Mesenchymal stem cell (in vitro differentiated cells and primary cell): ENCODE data around the gene PCED1B.
"Not testable (repeated sequence)": the region's sequence is repeated elsewhere in the genome, so short reads cannot be mapped to it uniquely, and the experiment has no call there.

Experiments used
- DNase-seq: peaks from one replicate; pipeline ENCODE4 v3.0.0-alpha.2; 2013
- H2AFZ ChIP-seq: one replicate; pipeline ENCODE4 v1.6.1; 2013; ENCODE audit warnings: low read depth, mild to moderate bottlenecking, control low read depth, inconsistent platforms, low read length, moderate library complexity
- H2AK5ac ChIP-seq: 2 replicates; pipeline ENCODE4 v1.6.1; 2013; ENCODE audit warnings: low read length, moderate library complexity, mild to moderate bottlenecking, inconsistent platforms; ENCODE audit not compliant: severe bottlenecking
- H2BK120ac ChIP-seq: one replicate; pipeline ENCODE4 v1.6.1; 2013; ENCODE audit warnings: low read depth, mild to moderate bottlenecking, inconsistent platforms, low read length, moderate library complexity
- H2BK12ac ChIP-seq, 2 experiments: one replicate each; pipeline ENCODE4 v1.6.1; 2013; ENCODE audit warnings: inconsistent platforms in 2 of 2, low read length in 2 of 2, mild to moderate bottlenecking in 2 of 2, moderate library complexity in 2 of 2, control low read depth in 1 of 2
- H2BK15ac ChIP-seq: one replicate; pipeline ENCODE4 v1.6.1; 2013; ENCODE audit warnings: mild to moderate bottlenecking, low read depth, inconsistent platforms; ENCODE audit not compliant: poor library complexity, severe bottlenecking
- H2BK5ac ChIP-seq: 2 replicates; pipeline ENCODE4 v1.6.1; 2013; ENCODE audit warnings: low read depth, mild to moderate bottlenecking, low read length, control low read depth, inconsistent platforms; ENCODE audit not compliant: poor library complexity, severe bottlenecking
- H3K14ac ChIP-seq, 2 experiments: one replicate each; pipeline ENCODE4 v1.6.1; 2013; ENCODE audit warnings: inconsistent platforms in 2 of 2, low read length in 2 of 2, control low read depth in 1 of 2, mild to moderate bottlenecking in 1 of 2, moderate library complexity in 1 of 2
- H3K18ac ChIP-seq, 2 experiments: one replicate each; pipeline ENCODE4 v1.6.1; 2013; ENCODE audit warnings: inconsistent platforms in 2 of 2, low read length in 2 of 2, control low read depth in 1 of 2, low read depth in 1 of 2, mild to moderate bottlenecking in 1 of 2
- H3K23ac ChIP-seq, 2 experiments: one replicate each; pipeline ENCODE4 v1.6.1; 2013; ENCODE audit warnings: inconsistent platforms in 2 of 2, low read length in 2 of 2, mild to moderate bottlenecking in 2 of 2, moderate library complexity in 2 of 2, control low read depth in 1 of 2
- H3K27ac ChIP-seq: 2 replicates; pipeline ENCODE4 v1.5.1; 2013; ENCODE audit warnings: mild to moderate bottlenecking, moderate library complexity, low read length, control low read depth, inconsistent platforms; ENCODE audit not compliant: poor library complexity, severe bottlenecking
- H3K27me3 ChIP-seq, 2 experiments: 2 replicates each; pipeline versions ENCODE4 v1.6.1 to v1.7.0; 2013; ENCODE audit warnings: low read length in 2 of 2, mild to moderate bottlenecking in 2 of 2, moderate library complexity in 2 of 2, control low read depth in 1 of 2, inconsistent platforms in 1 of 2; ENCODE audit not compliant: control insufficient read depth in 1 of 2, insufficient read depth in 1 of 2
- H3K36me3 ChIP-seq, 2 experiments: 2 replicates each; pipeline versions ENCODE4 v1.6.1 to v1.7.0; 2013; ENCODE audit warnings: low read length in 2 of 2, control low read depth in 1 of 2, inconsistent platforms in 1 of 2, low read depth in 1 of 2, mild to moderate bottlenecking in 1 of 2; ENCODE audit not compliant: insufficient read depth in 2 of 2, control insufficient read depth in 1 of 2
- H3K4ac ChIP-seq, 2 experiments: one replicate each; pipeline ENCODE4 v1.6.1; 2013; ENCODE audit warnings: inconsistent platforms in 2 of 2, low read length in 2 of 2, mild to moderate bottlenecking in 2 of 2, moderate library complexity in 2 of 2, control low read depth in 1 of 2, low read depth in 1 of 2
- H3K4me1 ChIP-seq: 2 replicates; pipeline ENCODE4 v1.6.1; 2013; ENCODE audit warnings: low read depth, low read length, control low read depth; ENCODE audit not compliant: control insufficient read depth, insufficient read depth
- H3K4me2 ChIP-seq: 2 replicates; pipeline ENCODE4 v1.6.1; 2013; ENCODE audit warnings: low read length, mild to moderate bottlenecking, inconsistent platforms; ENCODE audit not compliant: poor library complexity, severe bottlenecking
- H3K4me3 ChIP-seq, 2 experiments: 2 replicates each; pipeline versions ENCODE4 v1.5.1 to v1.7.0; 2013; ENCODE audit warnings: low read length in 2 of 2, mild to moderate bottlenecking in 2 of 2, control low read depth in 1 of 2, low read depth in 1 of 2; ENCODE audit not compliant: insufficient read depth in 1 of 2
- H3K79me1 ChIP-seq: replicated peaks from 2 replicates; pipeline ENCODE4 v1.6.1; 2013; ENCODE audit warnings: mild to moderate bottlenecking, control low read depth, low read length, inconsistent platforms; ENCODE audit not compliant: poor library complexity, severe bottlenecking
- H3K9ac ChIP-seq: 2 replicates; pipeline ENCODE4 v1.7.0; 2013; ENCODE audit warnings: mild to moderate bottlenecking, low read length, moderate library complexity
- H3K9me3 ChIP-seq: 2 replicates; pipeline ENCODE4 v1.7.0; 2013; ENCODE audit warnings: mild to moderate bottlenecking, low read length; ENCODE audit not compliant: control insufficient read depth
- H4K8ac ChIP-seq: one replicate; pipeline ENCODE4 v1.6.1; 2013; ENCODE audit warnings: inconsistent platforms, mild to moderate bottlenecking, low read length, moderate library complexity
- H4K91ac ChIP-seq: one replicate; pipeline ENCODE4 v1.6.1; 2013; ENCODE audit warnings: mild to moderate bottlenecking, low read length, inconsistent platforms
- WGBS: methylation state at CpG from one replicate; pipeline ENCODE4 v1.1.7; 2013; ENCODE audit warnings: mixed read lengths; 5-methylcytosine and 5-hydroxymethylcytosine counted together

PCED1B gene

GRCh38 chr12:47055856-47056255, 23.6 kb upstream of the PCED1B start:
- not testable (repeated sequence) for H3K27ac ChIP-seq

GRCh38 chr12:47056944-47057343, 22.5 kb upstream of the PCED1B start:
- peaks cover 16% of the 10 kb centered on the region for H3K9me3 ChIP-seq
- H2AK5ac ChIP-seq, H2BK12ac ChIP-seq, H3K79me1 ChIP-seq, H3K4ac ChIP-seq, H3K4me3 ChIP-seq, H3K14ac ChIP-seq, H3K18ac ChIP-seq, H3K23ac ChIP-seq, H2BK5ac ChIP-seq, DNase-seq, H3K4me2 ChIP-seq, H4K8ac ChIP-seq, H2AFZ ChIP-seq, H2BK120ac ChIP-seq, H2BK15ac ChIP-seq, H4K91ac ChIP-seq, H3K4me1 ChIP-seq, H3K9ac ChIP-seq, H3K27ac ChIP-seq, H3K36me3 ChIP-seq: not testable (repeated sequence)
- WGBS, result 82% methylated on average over 12 of the region's 12 CpGs
- H3K27me3 ChIP-seq, result peaks cover 0 to 40% of the 10 kb centered on the region in 2 experiments

More at GRCh38 chr12:47055856-47056255, 23.6 kb upstream of the PCED1B start:
- H3K9ac ChIP-seq, H3K4me3 ChIP-seq, H3K18ac ChIP-seq, H4K8ac ChIP-seq, H3K14ac ChIP-seq, H3K36me3 ChIP-seq, H3K79me1 ChIP-seq, DNase-seq, H2AFZ ChIP-seq, H2BK120ac ChIP-seq, H2BK5ac ChIP-seq, H4K91ac ChIP-seq, H3K4me2 ChIP-seq, H3K4me1 ChIP-seq, H2BK15ac ChIP-seq, H2AK5ac ChIP-seq, H3K4ac ChIP-seq, H3K23ac ChIP-seq, H2BK12ac ChIP-seq: not testable (repeated sequence)
- H3K27me3 ChIP-seq, result peaks cover 0 to 40% of the 10 kb centered on the region in 2 experiments
- peaks cover 27% of the 10 kb centered on the region for H3K9me3 ChIP-seq
- 73% methylated on average over 2 of the region's 3 CpGs for WGBS

DNA sequence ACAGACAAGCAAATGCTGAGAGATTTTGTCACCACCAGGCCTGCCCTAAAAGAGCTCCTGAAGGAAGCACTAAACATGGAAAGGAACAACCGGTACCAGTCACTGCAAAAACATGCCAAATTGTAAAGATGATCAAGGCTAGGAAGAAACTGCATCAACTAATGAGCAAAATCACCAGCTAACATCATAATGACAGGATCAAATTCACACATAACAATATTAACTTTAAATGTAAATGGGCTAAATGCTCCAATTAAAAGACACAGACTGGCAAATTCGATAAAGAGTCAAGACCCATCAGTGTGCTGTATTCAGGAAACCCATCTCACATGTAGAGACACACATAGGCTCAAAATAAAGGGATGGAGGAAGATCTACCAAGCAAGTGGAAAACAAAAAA, 20.8 kb upstream of the PCED1B start:
- peaks cover 0 to 26% of the 10 kb centered on the region in 2 experiments for H3K27me3 ChIP-seq
- not testable (repeated sequence) for H2AK5ac ChIP-seq, H3K18ac ChIP-seq, H3K79me1 ChIP-seq, H3K4me1 ChIP-seq, H3K9me3 ChIP-seq, H2BK5ac ChIP-seq, H2BK15ac ChIP-seq, H4K8ac ChIP-seq, H3K9ac ChIP-seq, H2BK120ac ChIP-seq, H3K23ac ChIP-seq, H3K4me3 ChIP-seq, H2AFZ ChIP-seq, DNase-seq, H4K91ac ChIP-seq, H3K36me3 ChIP-seq, H3K27ac ChIP-seq, H2BK12ac ChIP-seq, H3K4ac ChIP-seq, H3K4me2 ChIP-seq, H3K14ac ChIP-seq
- WGBS, result 80% methylated on average over 1 of the region's 2 CpGs

- WGBS, result 86% methylated on average over 1 of the region's 1 CpG
- Histone ChIP-seq H2BK120ac (no peak overlapping the region), H3K36me3 (no peaks in the 10 kb centered on the region), H2BK12ac (no peak overlapping the region), H3K27me3 (peaks cover 0 to 5% of the 10 kb centered on the region in 2 experiments), H2AK5ac (no peak overlapping the region), H3K4me3 (no peak overlapping the region), H3K79me1 (no peaks in the 10 kb centered on the region), H3K23ac (no peak overlapping the region), H3K18ac (no peak overlapping the region), H3K9ac (no peak overlapping the region), H3K14ac (no peak overlapping the region), H4K91ac (no peak overlapping the region), H2BK15ac (no peak overlapping the region), H3K27ac (no peak overlapping the region), H2AFZ (no peak overlapping the region), H4K8ac (no peak overlapping the region), H3K9me3 (no peaks in the 10 kb centered on the region), H3K4me1 (peaks cover 8% of the 10 kb centered on the region), H3K4ac (no peak overlapping the region), H3K4me2 (no peak overlapping the region), H2BK5ac (no peak overlapping the region)
- no peak for DNase-seq
These were observed 13.9 kb upstream of the PCED1B start for GRCh38 chr12:47065546-47065945.
